Measurements from ENCODE around the gene SYF2.

- TF ChIP-seq MBD4 (IDR thresholded peaks at IDR 0.05; ENCODE audit: borderline replicate concordance, low read length) (no peak), KAT7 (CRISPR knock-in tag; IDR thresholded peaks at IDR 0.05; ENCODE audit: borderline replicate concordance) (no peak), PRDM4 (CRISPR knock-in tag; IDR thresholded peaks at IDR 0.05; ENCODE audit: borderline replicate concordance) (no peak), HCFC1 (IDR thresholded peaks at IDR 0.05; ENCODE audit: low read depth, low read length) (no peak), JUND (CRISPR knock-in tag; IDR thresholded peaks at IDR 0.05) (no peak), ATF3 (CRISPR knock-in tag; IDR thresholded peaks at IDR 0.05) (no peak), ZNF24 (IDR thresholded peaks at IDR 0.05) (no peak), CTCF (CRISPR knock-in tag; IDR thresholded peaks at IDR 0.05) (no peak), ZBTB42 (CRISPR knock-in tag; IDR thresholded peaks at IDR 0.05) (no peak), EZH2 (conservative IDR thresholded peaks at IDR 0.05; ENCODE audit: low read depth, low read length) (no peak), POLR2AphosphoS5 (IDR thresholded peaks at IDR 0.05; ENCODE audit: low read depth, low read length) (no peak), RBAK (CRISPR knock-in tag; IDR thresholded peaks at IDR 0.05) (no peak), ZNF34 (CRISPR knock-in tag; IDR thresholded peaks at IDR 0.05; ENCODE audit: borderline replicate concordance) (no peak)
Observed at GRCh38 chr1:25197982-25198662, 34.2 kb downstream of the SYF2 start.

All from HepG2 (cell line).